Right lobe of liver (tissue), 6 donors: ENCODE data around the gene PGLYRP2. TPM values are rescaled to one million over a fixed set of nuclear protein-coding genes. Genes with fewer than 3 reads are reported as not detected.

Source experiments
- ATAC-seq, 4 donors: fragments of 200-7000 bp; cut with Tn5 transposase; one replicate each; pipeline ENCODE4 v1.9.1; 2020; ENCODE audit warnings: mild to moderate bottlenecking in 4 of 4, moderate library complexity in 4 of 4
- DNase-seq, 3 donors: peaks; one replicate each; pipeline ENCODE4 v3.0.0-alpha.2; 2020
- H3K27ac ChIP-seq, 3 donors: fragments of 200-600 bp; one replicate each; pipeline ENCODE4 v1.8.0; 2022
- H3K27me3 ChIP-seq, 2 donors: fragments of 200-600 bp; one replicate each; pipeline ENCODE4 v1.8.0; 2022
- H3K36me3 ChIP-seq, 4 donors: fragments of 200-600 bp; sonication (generic) in 1 of 4; one replicate each; pipeline versions ENCODE4 v1.5.1 to v1.8.0; 2017 to 2022; ENCODE audit warnings: control low read depth in 1 of 4
- H3K4me1 ChIP-seq, 4 donors: fragments of 200-600 bp; sonication (generic) in 1 of 4; one replicate each; pipeline versions ENCODE4 v1.5.1 to v1.8.0; 2017 to 2022; ENCODE audit warnings: control low read depth in 1 of 4
- H3K4me3 ChIP-seq, 3 donors: fragments of 200-600 bp; one replicate each; pipeline ENCODE4 v1.8.0; 2022
- H3K9me3 ChIP-seq, 4 donors: fragments of 200-600 bp; sonication (generic) in 1 of 4; one replicate each; pipeline versions ENCODE4 v1.5.1 to v1.8.0; 2017 to 2022; ENCODE audit warnings: control low read depth in 1 of 4
- POLR2A ChIP-seq: fragments of 450-650 bp; IDR thresholded peaks from one replicate; pipeline ENCODE4 v1.6.1; 2017; ENCODE audit warnings: antibody characterized with exemption, mild to moderate bottlenecking
- WGBS: methylation state at CpG from one replicate; pipeline ENCODE4 v1.1.6; 2018; ENCODE audit warnings: low coverage, low lambda C conversion rate; ENCODE audit not compliant: insufficient coverage; ENCODE audit errors: missing lambda C conversion rate; 5-methylcytosine and 5-hydroxymethylcytosine counted together
- intact Hi-C, 2 donors: fragments of 100-400 bp; cut with DNase I; formaldehyde crosslinking; loops; one replicate each; pipeline versions ENCODE4 v1.11.2 to v1.14.1; 2022
- total RNA-seq, 6 experiments: library from RNA; depleted of rRNA in 2 of 6; stranded (reverse); fragments of >200 nt in 2 of 6; fragmentation: NEBNext Ultra II Directional in 3 of 6; extraction: Animal tissue kit (Norgen Biotek cat#: 25700) in 3 of 6; gene quantifications; one replicate each; pipeline versions ENCODE4 v1.1.0 to v1.2.4, GENCODE V29; 2016 to 2023
- TF ChIP-seq, protein P1 (sequence below), 4 donors: fragments of 200-600 bp in 3 of 4; fragments of 450-650 bp in 1 of 4; IDR thresholded peaks; one replicate each; pipeline versions ENCODE4 v1.5.1 to v1.8.0; 2016 to 2022; ENCODE audit warnings: antibody characterized with exemption in 4 of 4, mild to moderate bottlenecking in 2 of 4
- donor health status: DM: no; HTN: yes; CAD: no.
- donor health status: DM: no; HTN: no; CAD: no.
- donor health status: DM: no; HTN: no; CAD: no.
- donor health status: DM: no; HTN: yes; CAD: no.
- donor health status: DM: no; HTN: yes; CAD: no.

PGLYRP2 gene
- total RNA-seq, 6 experiments from 2014 or later, result 45.1 to 135 (median 59.2) TPM

DNA sequence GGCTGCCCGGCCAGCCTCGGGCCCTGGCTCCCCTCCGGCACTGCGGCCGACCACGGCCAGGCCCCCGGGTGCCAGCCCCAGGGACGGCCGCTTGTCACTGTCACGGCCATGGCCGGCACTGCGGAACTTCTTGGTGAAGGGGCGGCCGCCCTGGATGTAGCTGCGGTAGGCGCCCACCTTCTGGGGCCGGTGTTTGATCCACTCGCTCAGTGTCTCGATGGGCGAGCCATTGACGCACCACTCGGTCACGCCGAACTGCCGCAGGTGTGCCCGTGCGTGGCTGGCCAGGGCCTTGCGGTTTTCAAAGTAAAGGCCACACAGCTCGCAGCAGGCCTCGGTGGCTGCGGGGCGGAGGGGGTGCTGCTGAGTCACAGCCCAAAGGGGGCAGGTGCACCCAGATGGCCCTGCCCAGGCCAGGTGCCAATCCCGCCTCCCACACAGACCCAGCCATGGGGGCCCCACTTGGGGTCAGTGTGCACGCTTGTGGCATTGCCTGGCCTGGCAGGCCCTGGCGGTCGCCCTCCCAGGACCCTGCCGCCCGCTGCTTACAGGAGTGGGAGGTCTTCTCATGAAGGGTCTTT is 54.5 kb downstream of the PGLYRP2 start:
- no peak for TF ChIP-seq POLR2A
- TF ChIP-seq, protein P1, sequence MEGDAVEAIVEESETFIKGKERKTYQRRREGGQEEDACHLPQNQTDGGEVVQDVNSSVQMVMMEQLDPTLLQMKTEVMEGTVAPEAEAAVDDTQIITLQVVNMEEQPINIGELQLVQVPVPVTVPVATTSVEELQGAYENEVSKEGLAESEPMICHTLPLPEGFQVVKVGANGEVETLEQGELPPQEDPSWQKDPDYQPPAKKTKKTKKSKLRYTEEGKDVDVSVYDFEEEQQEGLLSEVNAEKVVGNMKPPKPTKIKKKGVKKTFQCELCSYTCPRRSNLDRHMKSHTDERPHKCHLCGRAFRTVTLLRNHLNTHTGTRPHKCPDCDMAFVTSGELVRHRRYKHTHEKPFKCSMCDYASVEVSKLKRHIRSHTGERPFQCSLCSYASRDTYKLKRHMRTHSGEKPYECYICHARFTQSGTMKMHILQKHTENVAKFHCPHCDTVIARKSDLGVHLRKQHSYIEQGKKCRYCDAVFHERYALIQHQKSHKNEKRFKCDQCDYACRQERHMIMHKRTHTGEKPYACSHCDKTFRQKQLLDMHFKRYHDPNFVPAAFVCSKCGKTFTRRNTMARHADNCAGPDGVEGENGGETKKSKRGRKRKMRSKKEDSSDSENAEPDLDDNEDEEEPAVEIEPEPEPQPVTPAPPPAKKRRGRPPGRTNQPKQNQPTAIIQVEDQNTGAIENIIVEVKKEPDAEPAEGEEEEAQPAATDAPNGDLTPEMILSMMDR (IDR thresholded peaks at IDR 0.05), result no peak
- no peaks in the 10 kb centered on the region for H3K27me3 ChIP-seq
- no peak for ATAC-seq
- peaks cover 0 to 35% (median 6%) of the 10 kb centered on the region in 4 donors for H3K36me3 ChIP-seq
- intact Hi-C loops, result no loop called here
- H3K4me3 ChIP-seq, result no peak overlapping the region
- WGBS, result no CpG with 5 or more reads among the region's 38 CpGs
- DNase-seq, result no peak
- no peaks in the 10 kb centered on the region for H3K9me3 ChIP-seq
- H3K27ac ChIP-seq, result no peak overlapping the region
- peaks cover 2 to 29% (median 9%) of the 10 kb centered on the region in 4 donors for H3K4me1 ChIP-seq

DNA sequence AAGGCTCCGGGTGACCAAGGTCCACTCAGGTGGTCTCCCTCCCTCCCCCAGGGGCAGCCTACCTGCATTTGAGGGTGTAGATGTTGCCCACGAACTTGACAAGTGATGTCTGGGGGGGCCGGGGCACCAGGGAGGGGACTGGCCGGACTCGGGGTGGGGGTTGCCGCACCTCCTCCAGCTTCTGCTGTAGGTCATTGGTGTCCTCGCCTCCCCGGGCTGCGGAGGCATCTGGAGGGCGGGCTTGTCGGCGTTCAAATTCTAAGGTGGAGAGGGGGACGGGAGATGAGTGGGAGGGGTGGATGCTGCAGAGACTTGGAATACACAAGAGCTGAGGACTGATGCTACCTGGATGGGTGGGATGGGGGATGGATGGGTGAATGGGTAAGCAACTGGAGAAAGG is 55.2 kb downstream of the PGLYRP2 start:
- intact Hi-C loops, result no loop called here
- Histone ChIP-seq H3K4me3 (no peak overlapping the region), H3K27me3 (no peaks in the 10 kb centered on the region), H3K4me1 (peaks cover 2 to 29% (median 12%) of the 10 kb centered on the region in 4 donors), H3K9me3 (no peaks in the 10 kb centered on the region), H3K36me3 (peaks cover 0 to 35% (median 6%) of the 10 kb centered on the region in 4 donors), H3K27ac (no peak overlapping the region)
- WGBS, result 60% methylated on average over 1 of the region's 13 CpGs
- TF ChIP-seq POLR2A, result no peak
- TF ChIP-seq, protein P1 (IDR thresholded peaks at IDR 0.05), result no peak
- DNase-seq, result no peak
- ATAC-seq, result no peak

DNA sequence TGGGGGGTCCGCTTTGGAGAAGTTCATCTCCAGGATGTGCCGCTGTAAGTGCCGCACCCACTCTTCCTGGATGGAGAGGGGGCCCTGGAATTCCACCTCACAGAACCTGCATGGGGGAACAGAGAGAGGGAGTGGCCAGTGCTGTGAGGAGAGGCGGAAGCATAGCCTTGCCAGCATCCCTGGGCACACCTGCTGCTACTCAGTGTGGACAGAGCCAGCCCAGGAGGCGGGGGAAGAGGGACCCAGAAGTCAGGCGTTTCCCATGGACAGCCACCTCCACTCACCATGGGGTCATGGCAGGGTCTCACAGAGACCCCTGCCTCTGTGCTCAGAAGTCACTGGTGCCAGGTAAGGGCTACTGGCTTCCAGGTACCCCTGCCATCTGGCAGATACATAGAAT is 56.2 kb downstream of the PGLYRP2 start:
- peak overlapping the region in 1 of 3 donors; percentile 89 for H3K27ac ChIP-seq

DNA sequence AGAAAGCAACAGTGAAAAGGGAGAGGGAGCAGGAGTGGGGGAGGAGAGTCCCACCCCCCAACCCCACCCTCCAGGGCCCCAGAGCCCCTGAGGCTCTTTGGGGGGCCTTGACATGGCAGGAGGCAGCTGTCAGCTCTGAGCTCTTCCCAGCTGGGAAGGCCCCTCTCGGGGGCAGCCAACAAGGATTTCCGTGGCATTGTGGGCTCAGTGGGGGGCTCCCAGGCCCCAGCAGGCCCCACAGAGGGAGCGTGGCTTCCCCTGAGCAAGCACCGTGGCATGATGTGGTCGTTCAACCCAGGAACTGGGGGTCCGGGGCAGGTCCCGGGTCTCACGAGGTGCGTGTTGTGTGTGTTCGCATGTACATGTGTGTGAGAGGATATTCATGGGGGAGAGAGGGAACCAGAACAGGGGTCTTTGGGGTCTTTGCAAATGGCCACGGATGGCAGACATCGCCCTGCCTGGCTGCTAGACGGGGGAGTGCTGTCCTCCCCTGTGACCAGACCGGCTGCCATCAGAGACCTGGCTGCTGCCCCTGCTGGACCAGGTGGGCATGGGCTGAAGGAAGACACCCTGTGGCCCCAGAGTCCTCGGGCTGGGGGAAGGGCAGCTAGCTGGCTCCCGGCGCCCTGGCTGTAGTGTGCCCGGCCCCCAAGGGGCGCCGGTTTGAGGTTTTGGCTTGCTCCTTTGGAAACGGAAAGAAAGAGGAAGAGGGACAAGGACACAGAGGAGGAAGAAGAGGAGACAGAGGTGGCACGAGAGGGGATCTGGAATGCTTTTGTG is 56.8 kb downstream of the PGLYRP2 start:
- H3K27ac ChIP-seq, result peak overlapping the region; percentile 57 to 90 (median 89)
- no peaks in the 10 kb centered on the region for H3K9me3 ChIP-seq
- ATAC-seq (no peak), DNase-seq (peak in 1 of 3 donors; percentile 47)
- TF ChIP-seq, protein P1 (IDR thresholded peaks at IDR 0.05), result no peak
- no peak for TF ChIP-seq POLR2A
- peaks cover 0 to 35% (median 6%) of the 10 kb centered on the region in 4 donors for H3K36me3 ChIP-seq
- intact Hi-C loops, result no loop called here
- no peak overlapping the region for H3K4me3 ChIP-seq
- H3K27me3 ChIP-seq, result no peaks in the 10 kb centered on the region
- 91% methylated on average over 6 of the region's 22 CpGs for WGBS
- H3K4me1 ChIP-seq, result peaks cover 2 to 34% (median 12%) of the 10 kb centered on the region in 4 donors

More for the DNA sequence above, 56.2 kb downstream of the PGLYRP2 start:
- no peak for ATAC-seq
- DNase-seq, result no peak
- TF ChIP-seq, protein P1 (IDR thresholded peaks at IDR 0.05), result no peak
- no peak for TF ChIP-seq POLR2A
- Histone ChIP-seq H3K4me1 (peaks cover 2 to 29% (median 12%) of the 10 kb centered on the region in 4 donors), H3K4me3 (no peak overlapping the region), H3K36me3 (peaks cover 0 to 35% (median 6%) of the 10 kb centered on the region in 4 donors), H3K27me3 (no peaks in the 10 kb centered on the region), H3K9me3 (no peaks in the 10 kb centered on the region)
- intact Hi-C loops, result no loop called here
- WGBS, result 100% methylated on average over 1 of the region's 6 CpGs
